Measurements from ENCODE around the gene TAL1.
"Not testable (repeated sequence)": the region's sequence is repeated elsewhere in the genome, so short reads cannot be mapped to it uniquely, and the experiment has no call there.

The TAL1 gene

GRCh38 chr1:47208374-47208850 lies 23.6 kb downstream of the TAL1 start:
- Histone ChIP-seq H2AFZ (ENCODE audit: low read length) (no peak overlapping the region), H3K4me3 (ENCODE audit: low read depth, low read length, poor library complexity, severe bottlenecking) (no peak overlapping the region), H3K4me2 (ENCODE audit: low read length) (no peak overlapping the region), H3K27ac (ENCODE audit: low read depth, low read length, poor library complexity, severe bottlenecking) (no peak overlapping the region), H3K4me1 (ENCODE audit: insufficient read depth, low read length, severe bottlenecking) (no peaks in the 10 kb centered on the region), H3K36me3 (ENCODE audit: insufficient read depth, low read length) (no peaks in the 10 kb centered on the region), H3K9me2 (ENCODE audit: low read depth, low read length) (no peaks in the 10 kb centered on the region), H3F3A (ENCODE audit: insufficient read depth, low read length) (no peaks in the 10 kb centered on the region), H4K20me1 (ENCODE audit: insufficient read depth, low read length) (no peaks in the 10 kb centered on the region), H3K9ac (ENCODE audit: low read length) (no peak overlapping the region), H3K9me3 (ENCODE audit: low read length) (no peaks in the 10 kb centered on the region), H3K79me2 (ENCODE audit: insufficient read depth, low read length) (no peaks in the 10 kb centered on the region), H3K27me3 (ENCODE audit: insufficient read depth, low read length) (no peaks in the 10 kb centered on the region)
- TF ChIP-seq CTCF (IDR thresholded peaks at IDR 0.05; ENCODE audit: low read length) (no peak), EZH2 (IDR thresholded peaks at IDR 0.05; ENCODE audit: borderline replicate concordance, low read length) (no peak)

GRCh38 chr1:47207803-47208373 lies 24.1 kb downstream of the TAL1 start:
- no peaks in the 10 kb centered on the region for H3K27me3 ChIP-seq (ENCODE audit: insufficient read depth, low read length)
- H3K9me3 ChIP-seq (ENCODE audit: low read length): 0 out of 2 replicates have a peak, but pooled peaks cover 2% of the 10 kb centered on the region
- H3K4me2 ChIP-seq (ENCODE audit: low read length): no peak overlapping the region
- H3K79me2 ChIP-seq (ENCODE audit: insufficient read depth, low read length): no peaks in the 10 kb centered on the region
- no peaks in the 10 kb centered on the region for H3F3A ChIP-seq (ENCODE audit: insufficient read depth, low read length)
- H3K9me2 ChIP-seq (ENCODE audit: low read depth, low read length): no peaks in the 10 kb centered on the region
- H2AFZ ChIP-seq (ENCODE audit: low read length): no peak overlapping the region
- no peak for TF ChIP-seq CTCF (IDR thresholded peaks at IDR 0.05; ENCODE audit: low read length)
- TF ChIP-seq EZH2 (IDR thresholded peaks at IDR 0.05; ENCODE audit: borderline replicate concordance, low read length): no peak
- H3K9ac ChIP-seq (ENCODE audit: low read length): no peak overlapping the region
- no peak overlapping the region for H3K4me3 ChIP-seq (ENCODE audit: low read depth, low read length, poor library complexity, severe bottlenecking)
- H3K4me1 ChIP-seq (ENCODE audit: insufficient read depth, low read length, severe bottlenecking): no peaks in the 10 kb centered on the region
- no peaks in the 10 kb centered on the region for H4K20me1 ChIP-seq (ENCODE audit: insufficient read depth, low read length)
- H3K27ac ChIP-seq (ENCODE audit: low read depth, low read length, poor library complexity, severe bottlenecking): no peak overlapping the region
- H3K36me3 ChIP-seq (ENCODE audit: insufficient read depth, low read length): no peaks in the 10 kb centered on the region

- Histone ChIP-seq H2AFZ (ENCODE audit: low read length) (no peak overlapping the region), H4K20me1 (ENCODE audit: insufficient read depth, low read length) (no peaks in the 10 kb centered on the region), H3K9me3 (ENCODE audit: low read length) (0 out of 2 replicates have a peak, but pooled peaks cover 5% of the 10 kb centered on the region), H3F3A (ENCODE audit: insufficient read depth, low read length) (no peaks in the 10 kb centered on the region), H3K4me2 (ENCODE audit: low read length) (no peak overlapping the region), H3K4me3 (ENCODE audit: low read depth, low read length, poor library complexity, severe bottlenecking) (no peak overlapping the region), H3K9me2 (ENCODE audit: low read depth, low read length) (no peaks in the 10 kb centered on the region), H3K36me3 (ENCODE audit: insufficient read depth, low read length) (no peaks in the 10 kb centered on the region), H3K79me2 (ENCODE audit: insufficient read depth, low read length) (no peaks in the 10 kb centered on the region), H3K27ac (ENCODE audit: low read depth, low read length, poor library complexity, severe bottlenecking) (no peak overlapping the region), H3K4me1 (ENCODE audit: insufficient read depth, low read length, severe bottlenecking) (no peaks in the 10 kb centered on the region), H3K9ac (ENCODE audit: low read length) (no peak overlapping the region), H3K27me3 (ENCODE audit: insufficient read depth, low read length) (no peaks in the 10 kb centered on the region; the same call in 1 of the 2 replicates)
- TF ChIP-seq EZH2 (IDR thresholded peaks at IDR 0.05; ENCODE audit: borderline replicate concordance, low read length) (no peak), CTCF (IDR thresholded peaks at IDR 0.05; ENCODE audit: low read length) (no peak)
Observed at GRCh38 chr1:47205918-47206317, 26.1 kb downstream of the TAL1 start.

- not testable (repeated sequence) for H3K4me3 ChIP-seq (ENCODE audit: low read depth, low read length, poor library complexity, severe bottlenecking); H3K9ac ChIP-seq (ENCODE audit: low read length); H3K27me3 ChIP-seq (ENCODE audit: insufficient read depth, low read length); H3K36me3 ChIP-seq (ENCODE audit: insufficient read depth, low read length); H3F3A ChIP-seq (ENCODE audit: insufficient read depth, low read length); H2AFZ ChIP-seq (ENCODE audit: low read length); H3K79me2 ChIP-seq (ENCODE audit: insufficient read depth, low read length); H3K27ac ChIP-seq (ENCODE audit: low read depth, low read length, poor library complexity, severe bottlenecking); H3K4me2 ChIP-seq (ENCODE audit: low read length); H3K9me2 ChIP-seq (ENCODE audit: low read depth, low read length); H3K9me3 ChIP-seq (ENCODE audit: low read length); H3K4me1 ChIP-seq (ENCODE audit: insufficient read depth, low read length, severe bottlenecking); H4K20me1 ChIP-seq (ENCODE audit: insufficient read depth, low read length)
Observed at GRCh38 chr1:47203504-47203903, 28.5 kb downstream of the TAL1 start.

All from OCI-LY1 (cell line).